ENCODE data around the gene ADAM33. TPM values are rescaled to one million over a fixed set of nuclear protein-coding genes. Genes with fewer than 3 reads are reported as not detected.

Gene ADAM33
- total RNA-seq, 1 donor from 2014 or later: 87.4 TPM

- Mint-ChIP-seq H3K4me1 (no peaks in the 10 kb centered on the region), H3K36me3 (peaks cover 31% of the 10 kb centered on the region), H3K9me3 (no peaks in the 10 kb centered on the region), H3K27me3 (ENCODE audit: low read depth) (no peaks in the 10 kb centered on the region), H3K4me3 (no peak overlapping the region), H3K27ac (no peak overlapping the region)
- no peak for DNase-seq (ENCODE audit: low spot score in 2 of 2, unreplicated experiment in 2 of 2)
- TF ChIP-seq CTCF (IDR thresholded peaks at IDR 0.05; ENCODE audit: unreplicated experiment): no peak
Observed at GRCh38 chr20:3629893-3630292, 51.9 kb downstream of the ADAM33 start.

DNA sequence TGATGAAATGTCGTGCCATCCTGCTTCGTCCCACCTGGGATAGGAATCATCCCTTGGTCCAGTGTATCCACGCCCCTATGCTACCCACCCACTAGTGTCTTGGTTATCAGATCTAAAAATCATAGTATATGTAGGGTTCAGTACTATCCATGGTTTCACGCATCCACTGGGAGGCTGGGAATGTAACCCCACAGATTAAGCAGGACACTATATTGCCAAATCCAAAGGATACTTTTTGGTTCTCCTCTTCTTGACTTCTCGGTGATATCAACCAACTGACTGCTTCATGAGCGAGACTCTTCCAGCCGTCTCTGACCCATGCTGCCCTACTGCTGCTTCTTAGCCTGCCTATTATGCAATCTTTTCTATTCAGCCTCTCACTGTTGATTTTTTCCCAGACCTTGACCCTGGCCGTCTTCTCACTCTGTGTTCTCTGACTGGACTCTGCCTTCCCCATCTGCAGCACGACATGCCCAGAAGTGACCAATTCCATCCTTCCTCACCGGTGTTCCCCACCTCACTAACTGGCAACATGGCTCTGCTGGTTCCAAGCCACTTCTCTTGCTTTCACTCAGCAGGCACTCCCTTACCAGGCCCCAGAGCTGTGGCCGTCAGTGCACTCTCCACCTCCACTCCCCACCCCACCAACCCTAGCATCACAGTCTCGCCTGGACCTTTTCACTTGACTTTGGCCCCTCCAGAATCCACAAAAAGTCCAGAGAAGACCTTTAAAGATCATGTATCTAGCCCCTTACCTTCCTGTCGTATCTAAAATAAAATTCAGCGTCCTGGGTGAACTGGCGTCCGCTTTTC is 53.1 kb downstream of the ADAM33 start:
- Mint-ChIP-seq H3K36me3 (peaks cover 26% of the 10 kb centered on the region), H3K4me1 (no peaks in the 10 kb centered on the region), H3K27ac (no peak overlapping the region), H3K27me3 (ENCODE audit: low read depth) (no peaks in the 10 kb centered on the region), H3K9me3 (no peaks in the 10 kb centered on the region), H3K4me3 (no peak overlapping the region)
- no peak for DNase-seq (ENCODE audit: low spot score in 2 of 2, unreplicated experiment in 2 of 2)
- no peak for TF ChIP-seq CTCF (IDR thresholded peaks at IDR 0.05; ENCODE audit: unreplicated experiment)

DNA sequence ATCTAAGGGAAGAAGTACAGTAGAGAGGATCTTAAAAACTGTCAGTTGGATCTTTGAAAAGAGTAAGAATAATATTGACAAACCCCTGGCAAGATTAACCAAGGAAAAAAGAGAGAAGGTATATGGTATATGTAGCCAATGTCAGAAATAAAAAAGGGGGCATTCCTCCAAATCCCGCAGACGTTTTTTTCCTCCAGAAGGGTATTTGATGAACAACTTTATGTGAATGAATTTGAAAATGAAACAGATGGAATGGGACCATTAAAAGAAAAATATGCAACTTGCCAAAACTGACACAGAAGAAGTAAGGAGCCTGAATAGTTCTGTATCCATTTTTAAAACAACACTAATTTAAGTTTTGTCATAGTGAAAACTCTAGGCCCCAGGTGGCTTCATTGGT is 54.3 kb downstream of the ADAM33 start:
- Mint-ChIP-seq H3K27me3 (ENCODE audit: low read depth) (no peaks in the 10 kb centered on the region), H3K4me3 (no peak overlapping the region), H3K4me1 (peaks cover 6% of the 10 kb centered on the region), H3K36me3 (peaks cover 26% of the 10 kb centered on the region), H3K9me3 (no peaks in the 10 kb centered on the region), H3K27ac (no peak overlapping the region)
- TF ChIP-seq CTCF (IDR thresholded peaks at IDR 0.05; ENCODE audit: unreplicated experiment): no peak
- no peak for DNase-seq (ENCODE audit: low spot score in 2 of 2, unreplicated experiment in 2 of 2)

DNA sequence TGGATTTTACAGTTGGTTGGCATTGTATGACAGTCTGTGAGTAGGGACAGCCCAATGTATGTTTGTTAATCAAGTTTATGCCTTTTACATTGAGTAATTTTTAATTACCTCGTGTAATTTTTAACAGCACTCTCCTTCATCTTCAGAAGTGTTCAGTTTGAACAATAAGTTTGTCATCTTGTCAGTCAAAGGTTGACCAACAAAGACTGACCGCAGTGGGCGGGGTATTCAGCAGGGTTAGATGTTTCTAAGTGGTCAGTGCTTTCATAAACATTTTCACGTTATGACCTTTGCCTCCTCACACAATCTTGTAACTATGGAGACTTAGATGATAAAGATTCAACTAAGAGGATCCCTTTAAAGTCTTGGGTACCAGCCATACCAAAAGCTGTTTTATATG is 59.4 kb downstream of the ADAM33 start:
- Mint-ChIP-seq H3K4me1 (peaks cover 8% of the 10 kb centered on the region), H3K27ac (no peak overlapping the region), H3K27me3 (ENCODE audit: low read depth) (no peaks in the 10 kb centered on the region), H3K9me3 (no peaks in the 10 kb centered on the region), H3K4me3 (no peak overlapping the region), H3K36me3 (peaks cover 6% of the 10 kb centered on the region)
- DNase-seq (ENCODE audit: low spot score in 2 of 2, unreplicated experiment in 2 of 2): no peak
- no peak for TF ChIP-seq CTCF (IDR thresholded peaks at IDR 0.05; ENCODE audit: unreplicated experiment)

DNA sequence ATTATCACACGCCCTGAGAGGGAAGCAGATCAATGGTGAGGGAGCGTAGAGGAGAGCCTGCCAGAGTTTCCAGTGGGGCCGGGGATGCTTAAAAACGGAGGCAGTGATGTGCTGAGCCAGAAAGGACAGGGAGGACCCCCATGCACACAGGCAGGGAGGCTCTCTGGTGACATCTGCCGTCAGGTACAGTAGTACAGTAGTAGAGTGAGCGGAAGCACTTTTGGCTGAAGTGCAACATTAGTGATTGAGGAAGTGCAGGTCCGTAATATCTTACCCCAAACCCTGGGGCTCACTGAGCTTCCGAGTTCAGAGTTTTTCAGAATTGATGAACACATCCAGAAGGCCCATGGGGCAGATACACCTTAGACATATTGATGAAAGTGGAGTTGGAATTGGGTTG is 60.7 kb downstream of the ADAM33 start:
- DNase-seq (ENCODE audit: low spot score in 2 of 2, unreplicated experiment in 2 of 2): no peak
- no peaks in the 10 kb centered on the region for H3K9me3 Mint-ChIP-seq
- TF ChIP-seq CTCF (IDR thresholded peaks at IDR 0.05; ENCODE audit: unreplicated experiment): no peak
- peaks cover 2% of the 10 kb centered on the region for H3K36me3 Mint-ChIP-seq
- H3K4me1 Mint-ChIP-seq: peaks cover 13% of the 10 kb centered on the region
- no peaks in the 10 kb centered on the region for H3K27me3 Mint-ChIP-seq (ENCODE audit: low read depth)
- H3K4me3 Mint-ChIP-seq: no peak overlapping the region
- peak overlapping the region; percentile 11 for H3K27ac Mint-ChIP-seq

Other genes with a start within 250 kb of the ADAM33 start
- 44.7 to 47.5 TPM (median 45.4 TPM) in 3 replicates for gene ATRN, start 211.0 kb downstream of the ADAM33 start, total RNA-seq
- gene GFRA4, start 18.6 kb downstream of the ADAM33 start, total RNA-seq: not detected in 3 replicates
- 0.04 TPM in 1 of 3 replicates, not detected in the others for gene SIGLEC1, start 30.6 kb upstream of the ADAM33 start, total RNA-seq
- 11.5 to 13.0 TPM (median 12.0 TPM) in 3 replicates for gene HSPA12B, start 50.7 kb upstream of the ADAM33 start, total RNA-seq
- gene ADISSP, start 85.7 kb upstream of the ADAM33 start, total RNA-seq: 24.3 to 26.5 TPM (median 24.9 TPM) in 3 replicates
- 0.27 to 0.40 TPM (median 0.34 TPM) in 3 replicates for gene SPEF1, start 99.4 kb upstream of the ADAM33 start, total RNA-seq
- 63.0 to 64.2 TPM (median 63.0 TPM) in 3 replicates for gene CENPB, start 104.7 kb upstream of the ADAM33 start, total RNA-seq
- 29.4 to 33.9 TPM (median 29.6 TPM) in 3 replicates for gene CDC25B, start 114.3 kb upstream of the ADAM33 start, total RNA-seq
- gene AP5S1, start 138.5 kb upstream of the ADAM33 start, total RNA-seq: 13.8 to 14.5 TPM (median 14.0 TPM) in 3 replicates
- 37.1 to 38.3 TPM (median 37.3 TPM) in 3 replicates for gene MAVS, start 164.8 kb upstream of the ADAM33 start, total RNA-seq
- 48.3 to 52.5 TPM (median 48.7 TPM) in 3 replicates for gene PANK2, start 207.4 kb upstream of the ADAM33 start, total RNA-seq

Data from mesothelial cell of epicardium (in vitro differentiated cells).